HG03432 (cell line): ENCODE data around the gene RASIP1.
"Not testable (repeated sequence)": the region's sequence is repeated elsewhere in the genome, so short reads cannot be mapped to it uniquely, and the experiment has no call there.

Experiments
- ATAC-seq: cut with Tn5 transposase; IDR thresholded peaks from one replicate; pipeline ENCODE4 v1.9.1; 2021; ENCODE audit warnings: mild to moderate bottlenecking, moderate library complexity; ENCODE audit not compliant: unreplicated experiment

RASIP1 gene

GRCh38 chr19:48713864-48714755, 26.3 kb downstream of the RASIP1 start:
- ATAC-seq, result peak; percentile 87

GRCh38 chr19:48713041-48713863, 27.2 kb downstream of the RASIP1 start:
- ATAC-seq, result no peak

GRCh38 chr19:48711106-48711662, 29.2 kb downstream of the RASIP1 start:
- ATAC-seq, result no peak

- no peak for ATAC-seq
Observed at GRCh38 chr19:48708471-48708870, 31.9 kb downstream of the RASIP1 start.

- no peak for ATAC-seq
Observed at GRCh38 chr19:48705431-48705830, 35.0 kb downstream of the RASIP1 start.

GRCh38 chr19:48703316-48703715, 37.1 kb downstream of the RASIP1 start:
- ATAC-seq, result no peak

GRCh38 chr19:48702701-48703100, 37.7 kb downstream of the RASIP1 start:
- ATAC-seq, result no peak

- ATAC-seq, result no peak
Observed at GRCh38 chr19:48698046-48698445, 42.4 kb downstream of the RASIP1 start.

GRCh38 chr19:48696353-48697010, 43.9 kb downstream of the RASIP1 start:
- ATAC-seq, result no peak

GRCh38 chr19:48695743-48696352, 44.6 kb downstream of the RASIP1 start, which contains the start of gene FUT2:
FUT2 (plus strand) TSS chr19:48695971; CDS start chr19:48702957, 6,986 bp downstream.
- no peak for ATAC-seq

- not testable (repeated sequence) for ATAC-seq
Observed at GRCh38 chr19:48693629-48694028, 46.8 kb downstream of the RASIP1 start.

- no peak for ATAC-seq
Observed at GRCh38 chr19:48689449-48689848, 51.0 kb downstream of the RASIP1 start.

GRCh38 chr19:48687776-48688175, 52.6 kb downstream of the RASIP1 start:
- no peak for ATAC-seq

- not testable (repeated sequence) for ATAC-seq
Observed at GRCh38 chr19:48686637-48687036, 53.8 kb downstream of the RASIP1 start.

GRCh38 chr19:48686088-48686487, 54.3 kb downstream of the RASIP1 start:
- no peak for ATAC-seq

- no peak for ATAC-seq
Observed at GRCh38 chr19:48685583-48685982, 54.8 kb downstream of the RASIP1 start.

- ATAC-seq, result no peak
Observed at GRCh38 chr19:48683349-48683748, 57.1 kb downstream of the RASIP1 start.

- ATAC-seq, result no peak
Observed at GRCh38 chr19:48681127-48681470, 59.3 kb downstream of the RASIP1 start.

- no peak for ATAC-seq
Observed at GRCh38 chr19:48680436-48681126, 59.8 kb downstream of the RASIP1 start.

GRCh38 chr19:48680006-48680405, 60.4 kb downstream of the RASIP1 start:
- not testable (repeated sequence) for ATAC-seq
